Measurements from ENCODE around the gene SLC16A12.
A peak's percentile ranks its signal among the peaks of the same experiment; 100 is the strongest.

SLC16A12 gene

GRCh38 chr10:89535171-89536012, at the start of gene SLC16A12:
SLC16A12 (minus strand) TSS chr10:89535594; CDS start chr10:89462578, 73,016 bp downstream.
- no peak for DNase-seq

DNA sequence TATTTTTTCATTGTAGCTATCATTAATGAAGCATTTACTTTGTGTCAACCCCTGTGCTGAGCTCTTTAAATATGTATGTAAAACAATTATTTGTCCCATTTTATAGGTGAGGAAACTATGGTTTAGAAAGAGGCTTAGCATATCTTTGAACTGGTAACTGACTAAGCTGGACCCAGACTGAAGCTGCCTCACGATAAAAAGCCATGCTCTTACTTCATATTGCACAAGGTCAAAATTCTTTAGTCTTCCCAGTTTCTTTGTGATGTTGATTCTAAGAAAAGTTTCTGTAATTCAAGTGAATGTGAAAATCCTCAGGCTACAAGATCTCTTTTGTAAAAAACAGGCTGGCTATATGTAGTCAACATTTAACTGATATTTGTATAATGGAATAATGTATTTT, 46.6 kb upstream of the SLC16A12 start:
- DNase-seq: no peak

DNA sequence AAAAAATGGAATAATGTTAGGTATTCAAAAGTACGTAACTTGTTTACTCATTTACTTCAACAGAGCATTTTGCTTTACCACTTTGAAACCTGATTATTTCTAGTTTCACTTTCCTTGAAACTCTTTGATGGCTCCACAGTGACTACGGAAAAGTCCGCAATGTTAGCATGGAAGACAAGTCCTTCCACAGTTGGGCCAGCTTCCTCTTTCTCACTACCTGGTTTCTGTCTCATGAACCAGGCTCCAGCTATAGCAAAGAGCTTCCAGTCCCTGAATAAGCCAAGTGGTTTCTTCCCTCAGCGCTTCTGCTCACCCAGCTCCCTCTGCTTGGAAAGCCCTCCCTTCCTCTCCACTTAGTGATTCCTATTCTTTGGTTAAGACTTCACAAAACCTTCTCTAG, 44.8 kb upstream of the SLC16A12 start:
- no peak for DNase-seq

DNA sequence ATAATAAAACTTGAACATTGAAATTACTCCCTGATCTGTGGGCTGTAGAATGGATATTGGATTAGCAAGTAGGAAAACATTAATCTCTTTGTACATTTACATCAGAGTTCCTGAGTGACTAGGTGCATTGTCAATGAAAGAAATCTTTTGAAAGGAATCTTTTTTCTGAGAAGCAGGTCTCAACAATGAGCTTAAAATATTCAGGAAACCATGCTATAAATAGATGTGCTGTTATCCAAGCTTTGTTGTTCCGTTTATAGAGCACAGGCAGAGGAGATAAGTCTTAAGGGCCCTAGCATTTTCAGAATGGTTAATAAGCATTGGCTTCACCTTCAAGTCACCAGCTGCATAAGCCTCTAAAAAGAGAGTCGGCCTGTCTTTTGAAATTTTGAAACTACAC, 41.3 kb upstream of the SLC16A12 start:
- no peak for DNase-seq

DNA sequence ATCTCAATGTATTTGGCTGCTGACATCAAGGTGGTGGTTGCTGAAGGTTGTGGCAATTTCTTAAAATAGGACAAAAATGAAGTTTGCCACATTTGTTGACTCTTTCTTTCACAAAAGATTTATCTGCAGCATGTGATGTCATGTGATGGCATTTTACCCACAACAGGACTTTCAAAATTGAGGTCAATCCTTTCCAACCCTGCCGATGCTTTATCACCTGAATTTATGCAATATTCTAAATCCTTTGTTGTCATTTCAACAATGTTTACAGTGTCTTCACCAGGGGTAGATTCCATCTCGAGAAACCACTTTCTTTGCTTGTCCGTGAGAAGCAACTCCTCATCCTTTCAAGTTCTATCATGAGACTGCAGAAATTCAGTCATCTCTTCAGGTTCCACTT, 40.6 kb upstream of the SLC16A12 start:
- DNase-seq: no peak

DNA sequence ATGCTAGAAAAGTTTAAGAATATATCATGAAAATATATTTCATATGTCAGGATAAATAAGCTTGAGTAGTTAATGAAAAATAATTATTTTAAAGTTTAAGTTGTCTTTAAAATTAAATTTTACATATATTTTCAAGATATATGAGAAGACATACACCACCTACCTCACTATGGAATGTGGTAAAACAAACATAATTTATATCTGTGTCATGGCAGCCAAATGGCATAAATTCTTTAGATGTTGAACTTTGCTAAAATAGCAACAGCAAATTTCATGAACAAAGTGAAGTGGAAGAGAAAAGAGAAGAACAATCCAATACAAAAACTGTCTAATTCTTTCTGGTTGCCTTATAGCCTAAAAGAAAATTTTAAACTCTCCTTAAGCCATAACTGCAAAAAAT, 39.6 kb upstream of the SLC16A12 start:
- DNase-seq: no peak

DNA sequence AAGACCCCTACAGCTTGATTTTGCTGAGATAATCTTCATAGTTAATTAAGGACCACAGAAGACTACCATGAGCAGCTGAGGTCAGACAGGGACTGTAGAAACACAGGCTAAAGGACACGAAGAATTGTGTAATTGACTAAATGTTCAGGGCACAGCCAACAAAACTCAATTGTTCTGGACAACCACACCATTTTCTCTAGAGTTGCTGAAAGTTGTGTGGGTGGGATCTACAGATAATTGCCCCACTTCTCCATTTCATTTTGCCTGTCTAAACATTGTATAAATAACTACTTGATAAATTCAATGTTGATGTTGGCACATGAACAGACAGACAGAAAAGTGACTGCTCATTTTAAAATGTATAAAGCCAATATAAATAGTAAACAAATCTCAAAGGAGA, 39.0 kb upstream of the SLC16A12 start:
- DNase-seq: no peak

- DNase-seq: no peak
Observed at GRCh38 chr10:89567576-89568245, 32.3 kb upstream of the SLC16A12 start.

DNA sequence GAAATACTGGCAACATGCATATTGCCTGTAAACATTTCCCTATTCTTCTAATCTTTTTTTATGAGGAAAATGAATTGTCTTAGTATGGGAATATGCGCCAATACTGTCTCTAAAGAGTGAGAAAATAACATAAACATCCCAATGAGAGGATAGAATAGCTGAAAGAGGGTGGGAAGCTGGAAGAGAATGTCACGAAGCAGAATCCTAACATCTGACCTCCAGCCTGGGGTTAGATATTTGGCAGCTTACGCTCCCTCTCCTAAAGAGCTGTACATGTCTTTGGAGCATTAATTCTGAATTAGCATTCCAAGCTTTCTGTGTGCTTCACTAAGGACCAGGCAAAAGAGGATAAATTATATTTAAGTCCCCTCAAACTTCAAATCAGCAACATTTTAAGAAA, 31.6 kb upstream of the SLC16A12 start:
- DNase-seq: no peak

DNA sequence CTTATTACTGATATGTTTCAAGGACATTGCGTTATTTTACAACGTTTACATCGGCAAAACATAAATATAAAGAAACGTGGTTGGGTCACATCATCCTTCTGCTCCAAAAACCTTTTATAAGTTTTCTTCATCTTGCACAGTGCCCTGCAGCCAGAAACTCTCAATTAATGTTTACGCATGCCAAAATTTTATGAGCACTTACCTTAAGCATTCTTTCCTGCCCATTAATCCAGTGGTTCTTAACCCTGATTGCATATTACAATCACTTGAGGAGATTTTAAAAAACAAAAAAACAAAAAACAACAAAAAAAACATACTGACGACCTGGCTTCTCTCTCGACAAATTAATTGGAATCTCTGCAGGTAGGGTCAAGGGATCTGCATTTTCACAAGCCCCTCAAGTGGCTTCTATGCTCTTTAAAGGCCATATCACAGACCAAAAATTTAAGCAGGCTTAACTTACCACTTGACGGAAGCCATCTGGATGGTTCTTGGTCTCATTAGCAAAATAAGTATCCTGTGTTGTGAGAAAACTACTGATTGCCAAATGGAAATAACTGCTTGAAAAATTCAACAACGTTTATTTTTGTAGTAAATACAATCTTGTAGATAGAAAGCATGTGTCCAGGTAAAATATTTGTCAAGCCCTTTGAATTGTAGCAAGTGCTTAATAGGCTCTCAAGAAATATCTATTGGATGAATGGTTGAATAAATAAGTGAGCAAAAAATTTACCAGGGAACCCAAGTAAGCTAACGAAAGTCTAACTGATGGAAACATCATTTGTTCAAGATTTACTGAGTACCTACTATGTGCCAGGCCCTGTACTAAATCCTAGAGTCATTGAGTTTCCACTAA, 30.9 kb upstream of the SLC16A12 start:
- no peak for DNase-seq

DNA sequence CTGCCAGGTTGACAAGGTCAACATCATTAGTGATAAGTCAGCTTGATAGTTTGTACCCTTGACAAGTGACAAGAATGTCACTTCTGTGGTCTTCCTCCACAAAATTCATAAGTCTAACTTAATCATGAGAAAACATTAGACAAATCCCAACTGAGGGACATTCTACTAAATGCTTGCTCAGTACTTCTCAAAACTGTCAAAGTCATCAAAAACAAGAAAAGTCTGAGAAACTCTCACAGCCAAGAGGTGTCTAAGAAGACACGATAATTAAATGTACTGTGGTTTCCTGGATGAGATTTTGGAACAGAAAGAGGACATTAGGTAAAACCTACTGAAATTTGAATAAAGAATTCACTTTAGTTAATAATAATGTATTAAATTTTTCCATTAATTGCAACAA, 29.8 kb upstream of the SLC16A12 start:
- DNase-seq: peak; percentile 13

- peak; percentile 57 for DNase-seq
Observed at GRCh38 chr10:89563861-89564478, 28.6 kb upstream of the SLC16A12 start.

DNA sequence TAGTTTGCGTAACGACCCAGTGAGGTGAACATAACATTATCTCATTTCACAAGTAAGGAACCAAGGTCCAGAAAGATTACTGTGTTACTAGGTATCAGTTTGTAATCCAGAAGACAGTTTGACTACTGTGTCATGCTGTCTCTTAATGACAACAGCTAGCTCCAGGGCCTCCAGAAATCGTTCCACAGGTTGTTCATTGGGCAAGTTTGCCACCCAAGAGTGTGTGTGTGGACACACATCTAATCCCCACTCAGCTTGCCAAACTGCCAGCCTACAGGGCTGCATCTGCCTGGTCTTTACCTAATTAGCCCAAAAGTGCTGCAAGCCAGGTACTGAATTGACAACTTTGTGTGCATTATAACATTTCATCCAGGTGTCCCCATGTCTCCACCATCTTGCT, 27.9 kb upstream of the SLC16A12 start:
- no peak for DNase-seq

DNA sequence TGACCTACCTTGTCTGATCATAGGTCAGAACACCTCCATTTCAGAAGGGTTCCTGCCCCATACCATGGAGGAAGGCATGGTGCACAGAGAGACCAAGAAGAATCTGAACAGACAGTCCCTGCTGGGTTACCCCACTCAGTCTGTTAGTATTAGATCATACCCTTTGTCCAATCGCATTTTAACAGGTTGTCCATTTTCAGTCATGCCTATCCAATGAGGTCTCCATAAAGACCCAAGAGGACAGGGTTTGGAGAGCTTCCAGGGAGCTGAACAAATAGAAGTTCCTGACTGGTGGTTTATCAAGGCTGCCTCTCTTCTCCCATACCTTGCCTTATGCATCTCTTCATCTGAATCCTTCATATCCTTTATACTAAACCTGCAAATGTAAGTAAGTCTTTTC, 21.2 kb upstream of the SLC16A12 start:
- no peak for DNase-seq

GRCh38 chr10:89555688-89556445, 20.5 kb upstream of the SLC16A12 start:
- DNase-seq: no peak

GRCh38 chr10:89554433-89554832, 19.0 kb upstream of the SLC16A12 start:
- DNase-seq: no peak

- DNase-seq: no peak
Observed at GRCh38 chr10:89553064-89553734, 17.8 kb upstream of the SLC16A12 start.

DNA sequence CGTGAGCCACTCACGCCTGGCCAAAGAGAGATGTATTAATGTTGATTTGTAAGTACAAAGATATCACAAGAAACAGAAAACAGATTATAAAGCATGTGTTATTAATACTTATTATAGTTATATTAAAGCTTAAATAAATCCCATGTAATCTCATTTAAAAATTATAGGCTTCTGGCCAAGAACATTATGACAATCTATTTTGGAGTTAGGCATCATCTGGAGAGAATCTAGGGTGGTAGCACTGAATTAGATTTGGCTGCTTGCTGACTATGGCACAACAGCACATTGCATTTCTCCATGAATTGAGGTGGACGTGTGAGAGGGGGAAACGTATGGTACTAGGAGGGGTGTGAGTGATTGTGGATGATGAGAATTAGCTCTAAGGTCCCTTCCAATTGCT, 16.8 kb upstream of the SLC16A12 start:
- no peak for DNase-seq

DNA sequence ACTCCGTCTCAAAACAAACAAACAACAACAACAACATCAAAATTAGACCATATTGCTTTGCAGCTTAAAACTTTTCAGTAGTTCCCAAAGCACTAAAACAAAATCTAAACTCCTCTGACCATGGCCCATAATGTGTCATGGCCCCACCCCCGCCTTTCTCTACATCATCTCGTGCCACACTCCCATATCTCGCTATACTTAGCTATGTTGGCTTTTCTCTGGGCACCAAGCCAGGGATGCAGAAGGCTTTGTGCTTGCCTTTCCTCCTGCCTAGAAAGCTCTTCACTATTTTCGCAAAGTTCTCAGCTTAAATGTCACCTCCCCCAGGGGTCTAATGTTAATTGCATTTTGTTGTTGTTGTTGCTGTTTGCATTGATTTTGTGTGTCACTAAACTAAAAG, 15.1 kb upstream of the SLC16A12 start:
- DNase-seq: peak; percentile 16

DNA sequence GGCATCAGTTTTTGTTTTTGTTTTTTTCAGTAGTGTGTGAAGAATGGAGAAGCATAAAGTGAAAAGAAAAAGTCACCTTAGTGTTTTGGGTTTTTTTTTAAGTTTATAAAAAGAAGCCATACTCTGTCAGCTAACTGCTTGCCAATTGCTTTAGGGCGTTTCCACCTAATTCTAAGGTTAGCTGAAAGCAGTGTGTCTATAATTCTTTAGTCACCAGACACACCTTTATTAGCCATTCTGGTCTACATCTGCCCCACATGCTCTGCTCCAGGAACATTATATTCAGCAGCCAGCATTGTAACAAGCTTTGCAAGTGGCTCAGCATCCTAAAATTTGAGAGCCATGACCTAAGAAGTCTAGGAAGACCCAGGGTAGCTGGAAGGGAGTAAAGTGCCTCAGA, 14.1 kb upstream of the SLC16A12 start:
- no peak for DNase-seq

GRCh38 chr10:89548673-89549072, 13.3 kb upstream of the SLC16A12 start:
- DNase-seq: no peak
